GM12892 (cell line): ENCODE measurements around the gene SLC12A9.
"Not testable (repeated sequence)": the region's sequence is repeated elsewhere in the genome, so short reads cannot be mapped to it uniquely, and the experiment has no call there.

Experiments
- DNase-seq: peaks from one replicate; pipeline ENCODE4 v3.0.0; 2011; ENCODE audit not compliant: insufficient read length
- FAIRE-seq: peaks from 2 replicates; lab custom pipeline; 2011; peaks lifted over from hg19 to GRCh38; lab: Jason Lieb, UNC
- POLR2A ChIP-seq: IDR thresholded peaks from 2 replicates; pipeline ENCODE4 v1.6.1; 2011; ENCODE audit warnings: low read depth, low read length, control low read depth
- POLR2AphosphoS5 ChIP-seq: IDR thresholded peaks from 2 replicates; pipeline ENCODE4 v1.6.1; 2011; ENCODE audit warnings: low read depth, low read length, control low read depth
- TAF1 ChIP-seq: IDR thresholded peaks from 2 replicates; pipeline ENCODE4 v1.6.1; 2011; ENCODE audit warnings: low read depth, mild to moderate bottlenecking, control low read depth, low read length, borderline replicate concordance

SLC12A9 gene

GRCh38 chr7:100854146-100854895, 1.8 kb downstream of the SLC12A9 start:
- DNase-seq (no peak), FAIRE-seq (no peak)
- TF ChIP-seq POLR2AphosphoS5 (no peak), POLR2A (no peak), TAF1 (no peak)

- not testable (repeated sequence) for FAIRE-seq, DNase-seq
Observed at GRCh38 chr7:100854899-100855298, 2.4 kb downstream of the SLC12A9 start.

GRCh38 chr7:100855515-100855914, 3.0 kb downstream of the SLC12A9 start:
- TF ChIP-seq POLR2AphosphoS5 = no peak
- no peak for TF ChIP-seq TAF1
- TF ChIP-seq POLR2A = no peak
- FAIRE-seq = no peak
- no peak for DNase-seq

DNA sequence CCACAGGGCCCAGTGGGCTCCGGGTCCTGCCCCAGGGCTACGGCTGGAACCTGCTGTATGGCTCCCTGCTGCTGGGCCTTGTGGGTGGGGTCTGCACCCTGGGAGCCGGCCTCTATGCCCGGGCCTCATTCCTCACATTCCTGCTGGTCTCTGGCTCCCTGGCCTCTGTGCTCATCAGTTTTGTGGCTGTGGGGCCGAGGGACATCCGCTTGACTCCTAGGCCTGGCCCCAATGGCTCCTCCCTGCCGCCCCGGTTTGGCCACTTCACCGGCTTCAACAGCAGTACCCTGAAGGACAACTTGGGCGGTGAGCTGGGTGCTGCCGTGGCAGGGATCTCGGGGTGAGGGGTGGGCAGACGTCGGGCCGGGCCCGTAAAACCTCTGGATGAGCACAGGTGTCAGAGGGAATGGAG, 4.4 kb downstream of the SLC12A9 start:
- FAIRE-seq = no peak
- TF ChIP-seq POLR2AphosphoS5 (no peak), POLR2A (no peak), TAF1 (no peak)
- no peak for DNase-seq

- FAIRE-seq = no peak
- DNase-seq = no peak
- TF ChIP-seq TAF1 (no peak), POLR2A (no peak), POLR2AphosphoS5 (no peak)
Observed at GRCh38 chr7:100859856-100860255, 7.3 kb downstream of the SLC12A9 start.

DNA sequence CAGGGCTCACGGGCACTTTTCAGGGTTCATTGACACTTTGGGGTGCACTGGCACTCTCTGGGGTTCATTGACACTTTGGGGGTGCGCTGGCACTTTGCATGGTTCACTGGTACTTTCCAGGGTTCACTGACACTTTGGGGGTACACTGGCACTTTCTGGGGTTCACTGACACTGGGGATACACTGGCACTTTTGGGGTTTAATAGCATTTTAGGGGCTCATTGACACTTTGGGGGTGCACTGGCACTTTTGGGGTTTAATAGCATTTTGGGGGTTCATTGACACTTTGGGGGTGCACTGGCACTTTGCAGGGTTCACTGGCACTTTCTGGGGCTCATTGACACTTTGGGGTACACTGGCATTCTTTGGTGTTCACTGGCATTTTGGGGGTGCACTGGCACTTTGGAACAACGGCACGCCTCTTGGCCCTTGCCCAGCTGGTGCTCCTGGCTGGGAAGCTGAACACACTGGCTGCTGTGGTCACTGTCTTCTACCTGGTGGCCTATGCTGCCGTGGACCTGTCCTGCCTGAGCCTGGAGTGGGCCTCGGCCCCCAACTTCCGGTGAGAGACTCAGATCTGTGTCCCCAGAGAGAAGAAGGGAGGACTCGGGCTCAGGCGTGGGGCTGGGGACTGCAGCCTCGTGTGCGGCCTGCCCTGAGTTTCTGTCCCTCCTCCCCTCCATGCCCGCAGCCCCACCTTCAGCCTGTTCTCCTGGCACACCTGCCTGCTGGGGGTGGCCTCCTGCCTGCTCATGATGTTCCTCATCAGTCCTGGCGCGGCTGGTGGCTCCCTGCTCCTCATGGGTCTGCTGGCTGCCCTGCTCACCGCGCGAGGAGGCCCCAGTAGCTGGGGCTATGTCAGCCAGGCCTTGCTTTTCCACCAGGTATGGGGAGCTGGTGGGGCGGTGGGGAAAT, 8.4 kb downstream of the SLC12A9 start:
- TF ChIP-seq POLR2A = no peak
- TF ChIP-seq POLR2AphosphoS5 = no peak
- no peak for TF ChIP-seq TAF1
- DNase-seq (no peak), FAIRE-seq (no peak)

- TF ChIP-seq POLR2AphosphoS5 (no peak), POLR2A (no peak), TAF1 (no peak)
- FAIRE-seq (no peak), DNase-seq (no peak)
Observed at GRCh38 chr7:100861616-100861985, 9.1 kb downstream of the SLC12A9 start.

DNA sequence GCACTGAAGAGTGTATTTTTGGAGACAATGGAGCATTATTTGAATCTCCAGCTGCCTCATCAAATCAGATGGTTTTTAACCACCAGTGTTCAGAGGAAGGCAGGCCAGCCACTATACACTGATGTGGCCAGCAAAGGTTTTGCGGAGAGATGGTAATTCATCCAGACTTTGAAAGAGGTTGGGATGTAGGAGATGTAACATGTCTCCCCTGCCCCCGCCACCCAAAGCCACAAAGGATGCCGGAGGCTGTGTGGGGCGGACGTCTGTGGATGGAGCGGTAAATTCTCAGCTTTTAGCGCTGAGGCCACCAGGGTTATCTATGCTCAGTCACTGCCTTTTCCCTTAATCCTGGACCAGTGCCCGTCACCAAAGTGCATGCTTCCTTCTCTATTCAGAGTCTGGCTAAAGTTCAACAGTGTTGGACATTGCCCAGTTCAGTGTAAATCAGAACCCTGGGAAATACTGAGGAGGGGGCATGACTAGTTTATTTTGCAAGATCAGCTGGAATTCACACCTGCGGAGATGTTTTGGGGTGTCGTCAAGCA, 11.0 kb downstream of the SLC12A9 start:
- TF ChIP-seq POLR2A = no peak
- TF ChIP-seq POLR2AphosphoS5 = no peak
- no peak for TF ChIP-seq TAF1
- DNase-seq = no peak
- FAIRE-seq = no peak

- TF ChIP-seq POLR2AphosphoS5 = no peak
- TF ChIP-seq POLR2A = no peak
- no peak for FAIRE-seq
Observed at GRCh38 chr7:100864263-100864845, 11.8 kb downstream of the SLC12A9 start.

GRCh38 chr7:100865372-100865911, 12.9 kb downstream of the SLC12A9 start:
- DNase-seq = no peak
- TF ChIP-seq TAF1 = no peak
- no peak for TF ChIP-seq POLR2A
- no peak for TF ChIP-seq POLR2AphosphoS5
- no peak for FAIRE-seq

More at GRCh38 chr7:100864263-100864845, 11.8 kb downstream of the SLC12A9 start:
- DNase-seq = no peak

DNA sequence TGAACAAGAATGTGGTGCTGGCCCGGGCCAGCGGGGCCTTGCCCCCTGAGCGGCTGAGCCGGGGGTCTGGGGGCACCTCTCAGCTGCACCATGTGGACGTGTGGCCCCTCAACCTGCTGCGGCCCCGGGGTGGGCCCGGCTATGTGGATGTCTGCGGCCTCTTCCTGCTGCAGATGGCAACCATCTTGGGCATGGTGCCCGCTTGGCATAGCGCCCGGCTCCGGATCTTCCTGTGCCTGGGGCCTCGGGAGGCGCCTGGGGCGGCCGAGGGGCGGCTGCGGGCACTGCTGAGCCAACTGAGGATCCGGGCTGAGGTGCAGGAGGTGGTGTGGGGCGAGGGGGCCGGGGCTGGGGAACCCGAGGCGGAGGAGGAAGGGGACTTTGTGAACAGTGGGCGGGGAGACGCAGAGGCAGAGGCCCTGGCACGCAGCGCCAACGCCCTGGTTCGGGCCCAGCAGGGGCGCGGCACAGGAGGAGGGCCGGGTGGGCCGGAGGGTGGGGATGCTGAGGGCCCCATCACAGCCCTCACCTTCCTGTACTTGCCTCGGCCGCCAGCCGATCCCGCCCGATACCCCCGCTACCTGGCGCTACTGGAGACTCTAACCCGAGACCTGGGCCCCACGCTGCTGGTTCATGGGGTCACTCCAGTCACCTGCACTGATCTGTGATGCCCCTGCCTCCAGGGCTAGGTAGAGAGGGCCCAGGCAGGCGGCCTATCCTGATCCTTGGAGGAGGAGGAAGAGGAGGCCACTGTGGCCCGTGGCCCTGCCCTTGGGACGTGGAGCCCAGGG, 13.6 kb downstream of the SLC12A9 start:
- TF ChIP-seq TAF1 = no peak
- no peak for TF ChIP-seq POLR2AphosphoS5
- no peak for TF ChIP-seq POLR2A
- FAIRE-seq (no peak), DNase-seq (no peak)
